DND-41 (cell line): Measurements from ENCODE around the gene PLK2.

Source experiments
- ATAC-seq: fragments of 200-7000 bp; cut with Tn5 transposase; 3 replicates; pipeline ENCODE4 v1.9.1; 2021; ENCODE audit warnings: low read depth; ENCODE audit not compliant: insufficient read depth
- DNase-seq: peaks from one replicate; pipeline ENCODE4 v3.0.0-alpha.2; 2020
- H2AFZ ChIP-seq: 2 replicates; pipeline ENCODE4 v1.6.0; 2012; ENCODE audit warnings: low read depth, low read length
- H3K27ac ChIP-seq: 2 replicates; pipeline ENCODE4 v1.5.1; 2012; ENCODE audit warnings: low read length, inconsistent platforms
- H3K27me3 ChIP-seq: fragments of 200-600 bp; sonication (generic); 2 replicates; pipeline ENCODE4 v1.6.0; 2012; ENCODE audit warnings: low read length, mild to moderate bottlenecking, inconsistent platforms; ENCODE audit not compliant: insufficient read depth, poor library complexity
- H3K36me3 ChIP-seq: 2 replicates; pipeline ENCODE4 v1.5.1; 2012; ENCODE audit warnings: low read length, inconsistent platforms; ENCODE audit not compliant: insufficient read depth
- H3K4me1 ChIP-seq: 2 replicates; pipeline ENCODE4 v1.5.1; 2012; ENCODE audit warnings: mild to moderate bottlenecking, low read length; ENCODE audit not compliant: insufficient read depth
- H3K4me2 ChIP-seq: 2 replicates; pipeline ENCODE4 v1.6.0; 2012; ENCODE audit warnings: mild to moderate bottlenecking, moderate library complexity, low read length, inconsistent platforms; ENCODE audit not compliant: insufficient read depth
- H3K4me3 ChIP-seq, 2 experiments: fragments of 200-600 bp in 1 of 2; shearing (Covaris generic) in 1 of 2; 2 replicates each; pipeline ENCODE4 v1.5.1; 2012 to 2016; ENCODE audit warnings: inconsistent platforms in 2 of 2, low read length in 2 of 2, mild to moderate bottlenecking in 2 of 2, low read depth in 1 of 2, moderate library complexity in 1 of 2
- H3K79me2 ChIP-seq: 2 replicates; pipeline ENCODE4 v1.6.0; 2012; ENCODE audit warnings: low read length, inconsistent platforms; ENCODE audit not compliant: insufficient read depth
- H3K9ac ChIP-seq: 2 replicates; pipeline ENCODE4 v1.6.0; 2012; ENCODE audit warnings: low read depth, mild to moderate bottlenecking, inconsistent platforms, low read length, moderate library complexity
- H3K9me3 ChIP-seq: 2 replicates; pipeline ENCODE4 v1.5.1; 2012; ENCODE audit warnings: low read length, moderate library complexity, mild to moderate bottlenecking, inconsistent platforms; ENCODE audit not compliant: insufficient read depth, severe bottlenecking
- H4K20me1 ChIP-seq: 2 replicates; pipeline ENCODE4 v1.6.0; 2012; ENCODE audit warnings: low read length; ENCODE audit not compliant: insufficient read depth
- EZH2 ChIP-seq: IDR thresholded peaks from 3 replicates; pipeline ENCODE4 v1.6.1; 2012; ENCODE audit warnings: borderline replicate concordance, low read depth, mild to moderate bottlenecking, moderate library complexity, low read length, inconsistent platforms; ENCODE audit not compliant: severe bottlenecking
- TF ChIP-seq, protein P1 (sequence below): IDR thresholded peaks from 2 replicates; pipeline ENCODE4 v1.5.1; 2012; ENCODE audit warnings: borderline replicate concordance, low read length, moderate library complexity, mild to moderate bottlenecking; ENCODE audit not compliant: poor library complexity, severe bottlenecking; ENCODE audit errors: extremely low read depth

PLK2 gene

DNA sequence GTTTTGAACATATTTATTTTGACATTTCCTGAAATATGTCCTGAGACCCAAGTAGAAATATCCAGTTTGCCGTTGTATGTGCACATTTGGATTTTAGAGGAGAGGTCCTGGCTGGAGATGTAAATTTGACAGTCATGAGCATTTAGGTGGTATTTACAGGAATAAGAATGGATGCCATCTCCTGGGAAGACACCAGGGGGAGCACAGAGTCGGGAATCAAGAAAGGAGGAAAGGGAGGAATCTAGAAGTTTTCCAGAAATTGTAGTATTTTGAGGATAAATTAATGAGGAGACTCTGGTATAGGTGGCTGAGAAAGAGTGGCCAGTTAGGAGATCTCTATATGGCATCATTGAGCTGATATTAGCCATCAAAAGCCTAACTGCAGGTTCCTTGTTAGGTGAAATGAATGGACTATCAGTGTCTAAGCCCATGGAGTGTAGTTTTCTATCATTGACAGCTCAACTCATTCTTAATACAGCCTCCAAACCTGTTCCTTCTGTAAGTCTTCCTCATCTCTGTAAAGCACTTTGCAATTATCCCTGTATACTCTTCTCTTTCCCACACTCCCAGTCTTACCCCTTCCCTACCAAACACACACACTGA, 38.6 kb upstream of the PLK2 start:
- Histone ChIP-seq H3K4me3 (no peak overlapping the region), H3K79me2 (no peaks in the 10 kb centered on the region), H3K9ac (no peak overlapping the region), H3K9me3 (no peaks in the 10 kb centered on the region), H3K4me1 (no peaks in the 10 kb centered on the region), H3K27me3 (no peaks in the 10 kb centered on the region), H2AFZ (no peak overlapping the region), H3K36me3 (no peaks in the 10 kb centered on the region), H3K4me2 (no peak overlapping the region), H4K20me1 (no peaks in the 10 kb centered on the region), H3K27ac (no peak overlapping the region)
- TF ChIP-seq EZH2 = no peak
- TF ChIP-seq, protein P1, sequence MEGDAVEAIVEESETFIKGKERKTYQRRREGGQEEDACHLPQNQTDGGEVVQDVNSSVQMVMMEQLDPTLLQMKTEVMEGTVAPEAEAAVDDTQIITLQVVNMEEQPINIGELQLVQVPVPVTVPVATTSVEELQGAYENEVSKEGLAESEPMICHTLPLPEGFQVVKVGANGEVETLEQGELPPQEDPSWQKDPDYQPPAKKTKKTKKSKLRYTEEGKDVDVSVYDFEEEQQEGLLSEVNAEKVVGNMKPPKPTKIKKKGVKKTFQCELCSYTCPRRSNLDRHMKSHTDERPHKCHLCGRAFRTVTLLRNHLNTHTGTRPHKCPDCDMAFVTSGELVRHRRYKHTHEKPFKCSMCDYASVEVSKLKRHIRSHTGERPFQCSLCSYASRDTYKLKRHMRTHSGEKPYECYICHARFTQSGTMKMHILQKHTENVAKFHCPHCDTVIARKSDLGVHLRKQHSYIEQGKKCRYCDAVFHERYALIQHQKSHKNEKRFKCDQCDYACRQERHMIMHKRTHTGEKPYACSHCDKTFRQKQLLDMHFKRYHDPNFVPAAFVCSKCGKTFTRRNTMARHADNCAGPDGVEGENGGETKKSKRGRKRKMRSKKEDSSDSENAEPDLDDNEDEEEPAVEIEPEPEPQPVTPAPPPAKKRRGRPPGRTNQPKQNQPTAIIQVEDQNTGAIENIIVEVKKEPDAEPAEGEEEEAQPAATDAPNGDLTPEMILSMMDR = peak; percentile 59
- DNase-seq (no peak), ATAC-seq (no peak)

DNA sequence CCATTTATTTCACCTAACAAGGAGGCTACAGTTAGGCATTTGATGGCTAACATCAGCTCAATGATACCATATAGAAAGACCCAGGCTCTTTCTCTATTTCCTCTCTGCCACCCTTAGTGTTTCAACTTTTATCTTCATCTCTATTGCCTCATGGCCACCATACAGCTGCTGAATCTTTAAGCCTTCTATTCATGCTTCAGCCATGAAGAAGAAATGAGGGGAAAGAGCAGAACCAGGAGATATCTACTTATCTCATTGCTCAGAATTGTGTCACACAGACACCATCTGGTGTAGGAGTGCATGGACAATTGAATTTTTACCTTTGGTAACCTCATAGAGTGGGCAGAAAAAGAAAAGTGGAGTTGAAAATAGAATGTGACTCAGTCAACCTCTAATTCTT, 38.0 kb upstream of the PLK2 start:
- Histone ChIP-seq H3K79me2 (no peaks in the 10 kb centered on the region), H3K36me3 (no peaks in the 10 kb centered on the region)
- no peak for TF ChIP-seq EZH2
- TF ChIP-seq, protein P1 = no peak

DNA sequence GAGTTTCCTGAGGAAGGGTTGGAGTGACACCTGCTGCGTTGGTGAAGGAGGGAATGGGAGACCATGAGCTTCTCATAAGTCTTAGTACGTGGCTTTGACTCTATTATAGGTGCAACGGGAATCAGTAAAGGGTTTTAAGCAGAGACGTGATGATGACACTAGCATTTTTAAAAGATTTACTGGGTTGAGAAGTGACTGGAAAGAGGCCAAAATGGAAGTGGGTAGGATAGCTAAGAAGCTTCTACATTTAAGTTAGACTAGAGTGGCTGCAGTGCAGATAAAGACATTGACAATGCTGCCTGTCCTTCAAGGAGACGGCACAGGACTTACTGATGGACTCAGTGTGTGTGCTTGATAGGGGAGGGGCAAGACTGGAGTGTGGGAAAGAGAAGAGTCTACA, 37.5 kb upstream of the PLK2 start:
- DNase-seq (no peak), ATAC-seq (no peak)
- H3K9me3 ChIP-seq = no peaks in the 10 kb centered on the region

More for the DNA sequence above, 38.0 kb upstream of the PLK2 start:
- Histone ChIP-seq H3K9ac (no peak overlapping the region), H3K4me2 (no peak overlapping the region), H4K20me1 (no peaks in the 10 kb centered on the region), H3K4me3 (no peak overlapping the region), H3K9me3 (no peaks in the 10 kb centered on the region), H2AFZ (no peak overlapping the region), H3K27me3 (no peaks in the 10 kb centered on the region), H3K27ac (no peak overlapping the region), H3K4me1 (no peaks in the 10 kb centered on the region)
- DNase-seq = no peak
- ATAC-seq = no peak

More for the DNA sequence above, 37.5 kb upstream of the PLK2 start:
- H3K4me1 ChIP-seq = no peaks in the 10 kb centered on the region
- H2AFZ ChIP-seq = no peak overlapping the region
- H3K9ac ChIP-seq = no peak overlapping the region
- no peak overlapping the region for H3K27ac ChIP-seq
- no peak overlapping the region for H3K4me3 ChIP-seq
- TF ChIP-seq EZH2 = no peak
- TF ChIP-seq, protein P1 = no peak
- H3K4me2 ChIP-seq = no peak overlapping the region
- no peaks in the 10 kb centered on the region for H3K36me3 ChIP-seq
- H3K27me3 ChIP-seq = no peaks in the 10 kb centered on the region
- H3K79me2 ChIP-seq = no peaks in the 10 kb centered on the region
- no peaks in the 10 kb centered on the region for H4K20me1 ChIP-seq
